ENCODE data around the gene ADARB2.
"Not testable (repeated sequence)": the region's sequence is repeated elsewhere in the genome, so short reads cannot be mapped to it uniquely, and the experiment has no call there.

ADARB2 gene

GRCh38 chr10:1229116-1229515, 508.2 kb downstream of the ADARB2 start:
- H3K27me3 ChIP-seq (ENCODE audit: insufficient read depth, poor library complexity, severe bottlenecking), result no peaks in the 10 kb centered on the region
- no peak overlapping the region for H3K4me3 ChIP-seq (ENCODE audit: severe bottlenecking)
- no peaks in the 10 kb centered on the region for H3K9me3 ChIP-seq (ENCODE audit: severe bottlenecking)
- no peaks in the 10 kb centered on the region for H3K4me1 ChIP-seq (ENCODE audit: insufficient read depth, poor library complexity, severe bottlenecking)
- ATAC-seq (ENCODE audit: low read depth), result no peak
- TF ChIP-seq, protein P1, sequence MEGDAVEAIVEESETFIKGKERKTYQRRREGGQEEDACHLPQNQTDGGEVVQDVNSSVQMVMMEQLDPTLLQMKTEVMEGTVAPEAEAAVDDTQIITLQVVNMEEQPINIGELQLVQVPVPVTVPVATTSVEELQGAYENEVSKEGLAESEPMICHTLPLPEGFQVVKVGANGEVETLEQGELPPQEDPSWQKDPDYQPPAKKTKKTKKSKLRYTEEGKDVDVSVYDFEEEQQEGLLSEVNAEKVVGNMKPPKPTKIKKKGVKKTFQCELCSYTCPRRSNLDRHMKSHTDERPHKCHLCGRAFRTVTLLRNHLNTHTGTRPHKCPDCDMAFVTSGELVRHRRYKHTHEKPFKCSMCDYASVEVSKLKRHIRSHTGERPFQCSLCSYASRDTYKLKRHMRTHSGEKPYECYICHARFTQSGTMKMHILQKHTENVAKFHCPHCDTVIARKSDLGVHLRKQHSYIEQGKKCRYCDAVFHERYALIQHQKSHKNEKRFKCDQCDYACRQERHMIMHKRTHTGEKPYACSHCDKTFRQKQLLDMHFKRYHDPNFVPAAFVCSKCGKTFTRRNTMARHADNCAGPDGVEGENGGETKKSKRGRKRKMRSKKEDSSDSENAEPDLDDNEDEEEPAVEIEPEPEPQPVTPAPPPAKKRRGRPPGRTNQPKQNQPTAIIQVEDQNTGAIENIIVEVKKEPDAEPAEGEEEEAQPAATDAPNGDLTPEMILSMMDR (IDR thresholded peaks at IDR 0.05; ENCODE audit: poor library complexity, severe bottlenecking), result no peak
- DNase-seq (ENCODE audit: low spot score), result no peak
- H3K27ac ChIP-seq (ENCODE audit: poor library complexity, severe bottlenecking), result no peak overlapping the region
- H3K36me3 ChIP-seq (ENCODE audit: low read depth), result no peaks in the 10 kb centered on the region

- Histone ChIP-seq H3K4me1 (ENCODE audit: insufficient read depth, poor library complexity, severe bottlenecking) (no peaks in the 10 kb centered on the region), H3K36me3 (ENCODE audit: low read depth) (no peaks in the 10 kb centered on the region), H3K9me3 (ENCODE audit: severe bottlenecking) (no peaks in the 10 kb centered on the region), H3K4me3 (ENCODE audit: severe bottlenecking) (no peak overlapping the region), H3K27ac (ENCODE audit: poor library complexity, severe bottlenecking) (no peak overlapping the region), H3K27me3 (ENCODE audit: insufficient read depth, poor library complexity, severe bottlenecking) (no peaks in the 10 kb centered on the region)
- TF ChIP-seq, protein P1 (IDR thresholded peaks at IDR 0.05; ENCODE audit: poor library complexity, severe bottlenecking), result no peak
- ATAC-seq (ENCODE audit: low read depth) (no peak), DNase-seq (ENCODE audit: low spot score) (no peak)
Observed at GRCh38 chr10:1228467-1228975, 508.8 kb downstream of the ADARB2 start.

GRCh38 chr10:1227510-1228402, 509.6 kb downstream of the ADARB2 start:
- H3K36me3 ChIP-seq (ENCODE audit: low read depth), result no peaks in the 10 kb centered on the region
- DNase-seq (ENCODE audit: low spot score) (no peak), ATAC-seq (ENCODE audit: low read depth) (no peak)
- no peak overlapping the region for H3K27ac ChIP-seq (ENCODE audit: poor library complexity, severe bottlenecking)
- H3K4me1 ChIP-seq (ENCODE audit: insufficient read depth, poor library complexity, severe bottlenecking), result no peaks in the 10 kb centered on the region
- no peaks in the 10 kb centered on the region for H3K27me3 ChIP-seq (ENCODE audit: insufficient read depth, poor library complexity, severe bottlenecking)
- no peak overlapping the region for H3K4me3 ChIP-seq (ENCODE audit: severe bottlenecking)
- TF ChIP-seq, protein P1 (IDR thresholded peaks at IDR 0.05; ENCODE audit: poor library complexity, severe bottlenecking), result peak; percentile 26
- H3K9me3 ChIP-seq (ENCODE audit: severe bottlenecking), result no peaks in the 10 kb centered on the region

DNA sequence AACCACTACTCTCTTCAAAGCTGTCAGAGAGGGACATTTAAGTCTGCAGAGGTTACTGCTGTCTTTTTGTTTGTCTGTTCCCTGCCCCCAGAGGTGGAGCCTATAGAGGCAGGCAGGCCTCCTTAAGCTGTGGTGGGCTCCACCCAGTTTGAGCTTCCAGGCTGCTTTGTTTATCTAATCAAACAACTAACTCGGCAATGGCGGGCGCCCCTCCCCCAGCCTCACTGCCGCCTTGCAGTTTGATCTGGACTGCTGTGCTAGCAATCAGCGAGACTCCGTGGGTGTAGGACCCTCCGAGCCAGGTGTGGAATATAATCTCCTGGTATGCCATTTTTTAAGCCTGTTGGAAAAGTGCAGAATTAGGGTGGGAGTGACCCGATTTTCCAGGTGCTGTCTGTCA, 510.4 kb downstream of the ADARB2 start:
- ATAC-seq (ENCODE audit: low read depth); H3K4me3 ChIP-seq (ENCODE audit: severe bottlenecking); H3K27me3 ChIP-seq (ENCODE audit: insufficient read depth, poor library complexity, severe bottlenecking): not testable (repeated sequence)

GRCh38 chr10:1219874-1220273, 517.5 kb downstream of the ADARB2 start:
- H3K27me3 ChIP-seq (ENCODE audit: insufficient read depth, poor library complexity, severe bottlenecking); H3K4me1 ChIP-seq (ENCODE audit: insufficient read depth, poor library complexity, severe bottlenecking); H3K27ac ChIP-seq (ENCODE audit: poor library complexity, severe bottlenecking); ATAC-seq (ENCODE audit: low read depth); H3K4me3 ChIP-seq (ENCODE audit: severe bottlenecking); H3K9me3 ChIP-seq (ENCODE audit: severe bottlenecking); DNase-seq (ENCODE audit: low spot score); H3K36me3 ChIP-seq (ENCODE audit: low read depth): not testable (repeated sequence)

More for the DNA sequence above, 510.4 kb downstream of the ADARB2 start:
- not testable (repeated sequence) for DNase-seq (ENCODE audit: low spot score); H3K4me1 ChIP-seq (ENCODE audit: insufficient read depth, poor library complexity, severe bottlenecking); H3K9me3 ChIP-seq (ENCODE audit: severe bottlenecking); H3K36me3 ChIP-seq (ENCODE audit: low read depth); H3K27ac ChIP-seq (ENCODE audit: poor library complexity, severe bottlenecking)

DNA sequence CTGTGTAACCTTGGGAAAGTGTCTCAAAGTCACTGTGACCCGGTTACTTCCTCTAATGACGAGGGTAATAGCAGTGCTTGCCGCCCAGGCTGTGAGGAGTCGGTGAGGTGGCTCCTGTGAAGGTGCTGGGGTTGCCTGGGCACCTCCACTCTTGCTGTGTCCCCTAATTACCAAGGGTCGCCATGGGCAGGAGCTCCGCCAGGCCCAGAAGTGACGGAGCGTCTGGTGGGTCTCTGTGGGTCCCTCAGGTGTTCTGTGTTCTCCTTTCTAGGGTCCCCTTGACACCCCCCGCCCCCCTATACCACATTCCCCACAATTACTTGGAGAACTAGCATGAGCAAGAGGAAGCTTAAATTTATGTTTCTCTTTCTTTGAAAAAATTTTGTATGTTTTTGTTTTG, 519.7 kb downstream of the ADARB2 start:
- Histone ChIP-seq H3K4me3 (ENCODE audit: severe bottlenecking) (no peak overlapping the region), H3K36me3 (ENCODE audit: low read depth) (no peaks in the 10 kb centered on the region), H3K27me3 (ENCODE audit: insufficient read depth, poor library complexity, severe bottlenecking) (no peaks in the 10 kb centered on the region), H3K4me1 (ENCODE audit: insufficient read depth, poor library complexity, severe bottlenecking) (no peaks in the 10 kb centered on the region), H3K9me3 (ENCODE audit: severe bottlenecking) (no peaks in the 10 kb centered on the region), H3K27ac (ENCODE audit: poor library complexity, severe bottlenecking) (no peak overlapping the region)
- TF ChIP-seq, protein P1 (IDR thresholded peaks at IDR 0.05; ENCODE audit: poor library complexity, severe bottlenecking), result no peak
- DNase-seq (ENCODE audit: low spot score) (no peak), ATAC-seq (ENCODE audit: low read depth) (no peak)

All from RWPE2 (cell line).